Mesothelial cell of epicardium (in vitro differentiated cells): ENCODE results near the gene DENND1A. TPM values are rescaled to one million over a fixed set of nuclear protein-coding genes. Genes with fewer than 3 reads are reported as not detected.

ENCODE experiments used
- DNase-seq, 2 experiments: peaks; one replicate each; pipeline ENCODE4 v3.0.0; 2021; ENCODE audit warnings: low spot score in 2 of 2; ENCODE audit not compliant: unreplicated experiment in 2 of 2
- H3K27ac Mint-ChIP-seq: 2 replicates; pipeline ENCODE4 v1.8.0; 2021; ENCODE audit warnings: mixed read lengths
- H3K27me3 Mint-ChIP-seq: 2 replicates; pipeline ENCODE4 v1.8.0; 2021; ENCODE audit warnings: low read depth, mixed read lengths
- H3K36me3 Mint-ChIP-seq: 2 replicates; pipeline ENCODE4 v1.8.0; 2021; ENCODE audit warnings: mixed read lengths
- H3K4me1 Mint-ChIP-seq: 2 replicates; pipeline ENCODE4 v1.8.0; 2021; ENCODE audit warnings: mixed read lengths
- H3K4me3 Mint-ChIP-seq: 2 replicates; pipeline ENCODE4 v1.8.0; 2021; ENCODE audit warnings: mild to moderate bottlenecking, moderate library complexity, mixed read lengths
- H3K9me3 Mint-ChIP-seq: 2 replicates; pipeline ENCODE4 v1.8.0; 2021; ENCODE audit warnings: mixed read lengths
- CTCF ChIP-seq: fragments of 200-600 bp; sonication (generic); IDR thresholded peaks from one replicate; pipeline ENCODE4 v1.5.0; 2021; ENCODE audit warnings: antibody characterized with exemption; ENCODE audit not compliant: unreplicated experiment
- total RNA-seq: library from RNA; stranded (reverse); gene quantifications from 3 replicates; pipeline ENCODE4 v1.2.1, GENCODE V29; 2021

Gene DENND1A
- total RNA-seq, 1 donor from 2014 or later: 23.4 TPM

- peaks cover 18% of the 10 kb centered on the region for H3K9me3 Mint-ChIP-seq
- H3K4me1 Mint-ChIP-seq: peaks cover 16% of the 10 kb centered on the region
- peaks cover 29% of the 10 kb centered on the region for H3K36me3 Mint-ChIP-seq
- no peak for DNase-seq
- no peak overlapping the region for H3K27ac Mint-ChIP-seq
- no peak for TF ChIP-seq CTCF
- peaks cover 79% of the 10 kb centered on the region for H3K27me3 Mint-ChIP-seq
- no peak overlapping the region for H3K4me3 Mint-ChIP-seq
These were observed 251.7 kb downstream of the DENND1A start for GRCh38 chr9:123678038-123678877.

- Mint-ChIP-seq H3K27me3 (peaks cover 80% of the 10 kb centered on the region), H3K4me3 (no peak overlapping the region), H3K27ac (no peak overlapping the region), H3K9me3 (peaks cover 19% of the 10 kb centered on the region), H3K36me3 (peaks cover 25% of the 10 kb centered on the region), H3K4me1 (peaks cover 16% of the 10 kb centered on the region)
- no peak for TF ChIP-seq CTCF
- no peak for DNase-seq
These were observed 253.1 kb downstream of the DENND1A start for GRCh38 chr9:123676869-123677268.

- H3K27ac Mint-ChIP-seq: no peak overlapping the region
- no peak for DNase-seq
- H3K4me3 Mint-ChIP-seq: no peak overlapping the region
- H3K4me1 Mint-ChIP-seq: no peaks in the 10 kb centered on the region
- no peak for TF ChIP-seq CTCF
- peaks cover 49% of the 10 kb centered on the region for H3K36me3 Mint-ChIP-seq
- H3K27me3 Mint-ChIP-seq: peaks cover 49% of the 10 kb centered on the region
- peaks cover 32% of the 10 kb centered on the region for H3K9me3 Mint-ChIP-seq
These were observed 260.6 kb downstream of the DENND1A start for GRCh38 chr9:123669346-123669745.

- no peak for TF ChIP-seq CTCF
- Mint-ChIP-seq H3K9me3 (peaks cover 38% of the 10 kb centered on the region), H3K4me1 (peaks cover 8% of the 10 kb centered on the region), H3K4me3 (no peak overlapping the region), H3K27ac (no peak overlapping the region), H3K27me3 (peaks cover 19% of the 10 kb centered on the region), H3K36me3 (peaks cover 56% of the 10 kb centered on the region)
- no peak for DNase-seq
These were observed 266.4 kb downstream of the DENND1A start for GRCh38 chr9:123663529-123663928.

GRCh38 chr9:123662057-123662776, 267.7 kb downstream of the DENND1A start:
- no peak overlapping the region for H3K27ac Mint-ChIP-seq

More at GRCh38 chr9:123662057-123662776, 267.7 kb downstream of the DENND1A start:
- Mint-ChIP-seq H3K27me3 (peaks cover 16% of the 10 kb centered on the region), H3K4me3 (no peak overlapping the region), H3K36me3 (peaks cover 51% of the 10 kb centered on the region), H3K4me1 (peaks cover 16% of the 10 kb centered on the region), H3K9me3 (peaks cover 38% of the 10 kb centered on the region)
- TF ChIP-seq CTCF: no peak
- no peak for DNase-seq
